K562 (cell line): ENCODE results near the gene ATP9A. TPM values are rescaled to one million over a fixed set of nuclear protein-coding genes. Genes with fewer than 3 reads are reported as not detected.

Source experiments
- ARID2 ChIP-seq: fragments of 450-650 bp; IDR thresholded peaks from 2 replicates; pipeline ENCODE4 v1.6.1; 2017; ENCODE audit warnings: antibody characterized with exemption, mild to moderate bottlenecking
- CBX1 ChIP-seq: sonication (generic); IDR thresholded peaks from 2 replicates; pipeline ENCODE4 v1.6.1; 2016; ENCODE audit warnings: antibody characterized with exemption, low read depth, mild to moderate bottlenecking
- CTCF ChIP-seq, 3 experiments: IDR thresholded peaks in 2 of 3; conservative IDR thresholded peaks in 1 of 3; 2 replicates each; pipeline ENCODE4 v1.5.1; 2011 to 2012; ENCODE audit warnings: low read length in 3 of 3, mild to moderate bottlenecking in 3 of 3, control low read depth in 2 of 3, improper control_type of control experiment in 1 of 3, inconsistent platforms in 1 of 3, low read depth in 1 of 3, mixed read lengths in 1 of 3, moderate library complexity in 1 of 3; ENCODE audit not compliant: insufficient read depth in 2 of 3
- ELF1 ChIP-seq: fragments of 200-800 bp; sonication (Bioruptor generic); IDR thresholded peaks from 2 replicates; pipeline ENCODE4 v1.6.1; 2016; ENCODE audit warnings: missing genetic modification characterization, missing compliant biosample characterization
- MGA ChIP-seq: fragments of 450-650 bp; IDR thresholded peaks from 2 replicates; pipeline ENCODE4 v1.6.1; 2016; ENCODE audit warnings: mild to moderate bottlenecking, moderate library complexity
- MXD1 ChIP-seq: fragments of 250-450 bp; sonication (Bioruptor Pico); IDR thresholded peaks from 2 replicates; pipeline ENCODE4 v1.8.0; 2021; ENCODE audit warnings: borderline replicate concordance, mild to moderate bottlenecking, moderate library complexity; ENCODE audit not compliant: poor library complexity, severe bottlenecking
- POLR2AphosphoS2 ChIP-seq: IDR thresholded peaks from 2 replicates; pipeline ENCODE4 v1.6.1; 2012; ENCODE audit warnings: low read length, improper control_type of control experiment
- SOX6 ChIP-seq: fragments of 450-650 bp; IDR thresholded peaks from 2 replicates; pipeline ENCODE4 v1.6.1; 2014; ENCODE audit warnings: mild to moderate bottlenecking
- SRSF1 ChIP-seq: fragments of 200-400 bp; formaldehyde crosslinking; IDR thresholded peaks from 2 replicates; pipeline ENCODE4 v1.6.1; 2017; ENCODE audit warnings: mild to moderate bottlenecking, low read depth, low read length, moderate library complexity
- ZBTB33 ChIP-seq: sonication (generic); formaldehyde crosslinking; IDR thresholded peaks from 2 replicates; pipeline ENCODE4 v1.8.1; 2023; ENCODE audit warnings: mild to moderate bottlenecking, missing genetic modification reagents
- ZNF253 ChIP-seq: fragments of 250-450 bp; sonication (Bioruptor Pico); conservative IDR thresholded peaks from 2 replicates; pipeline ENCODE4 v1.6.1; 2021; ENCODE audit warnings: mild to moderate bottlenecking
- ZNF431 ChIP-seq: sonication (generic); formaldehyde crosslinking; IDR thresholded peaks from 2 replicates; pipeline ENCODE4 v1.8.0; 2022; ENCODE audit warnings: mild to moderate bottlenecking, missing genetic modification reagents
- polyA plus RNA-seq, 8 experiments: library from polyadenylated mRNA; depleted of rRNA in 4 of 8; stranded (reverse) in 5 of 8; unstranded in 3 of 8; fragments of >200 nt; fragmentation: Nextera tagmentation in 2 of 8; fragmentation: Illumina TruSeq in 1 of 8; extraction: Ambion mirVana in 2 of 8; extraction: Trizol in 1 of 8; gene quantifications; 2 replicates each; pipeline versions ENCODE4 v1.2.1 to v1.2.3, GENCODE V29; 2011 to 2014; ENCODE audit warnings: inconsistent platforms in 1 of 8, missing spikeins in 1 of 8
- total RNA-seq, 7 experiments: library from RNA; depleted of rRNA in 6 of 7; stranded (reverse); fragments of >200 nt in 6 of 7; fragmentation: Illumina TruSeq in 2 of 7; extraction: Trizol in 2 of 7; gene quantifications; 2 replicates each; pipeline versions ENCODE4 v1.2.1 to v1.2.3, GENCODE V29; 2011 to 2021; ENCODE audit warnings: low replicate concordance in 1 of 7

ATP9A gene
- total and polyA plus RNA-seq, 9 of the 15 experiments (the other 6 are each of a cell fraction or from before 2014, with no cell fraction given) = 0.18 to 0.62 (median 0.29) TPM

GRCh38 chr20:51595058-51595532 lies 173.1 kb downstream of the ATP9A start (continued):
- peak; percentile 93 for TF ChIP-seq MGA
- TF ChIP-seq ARID2 = peak; percentile 81
- TF ChIP-seq SRSF1 = no peak
- TF ChIP-seq MXD1 = peak; percentile 15
- TF ChIP-seq CTCF (IDR thresholded peaks at IDR 0.05 in 2 of 3, conservative IDR thresholded peaks at IDR 0.05 in 1 of 3; ENCODE audit: insufficient read depth in 2 of 3, low read depth in 1 of 3, low read length in 3 of 3) = peak; percentile 87 to 92 (median 91)
- TF ChIP-seq POLR2AphosphoS2 = no peak
- TF ChIP-seq CBX1 = 0 out of 2 replicates have a peak, but pooled peaks have one; percentile 60
- TF ChIP-seq SOX6 = peak; percentile 54; the same call in 1 of the 2 replicates
- no peak for TF ChIP-seq ZNF253 (CRISPR knock-in tag)
- TF ChIP-seq ZBTB33 (CRISPR knock-in tag) = peak; percentile 88
- TF ChIP-seq ZNF431 (CRISPR knock-in tag) = peak; percentile 79
- TF ChIP-seq ELF1 (tag) = peak; percentile 89
